Kidney (tissue), 14 donors: ENCODE data around the gene SCN3A. TPM values are rescaled to one million over a fixed set of nuclear protein-coding genes. Genes with fewer than 3 reads are reported as not detected.

Experiments used
- DNase-seq, 5 donors: peaks; one replicate each; pipeline ENCODE4 v3.0.0-alpha.2; 2013 to 2020
- FAIRE-seq: peaks from 2 replicates; lab custom pipeline; 2012; peaks lifted over from hg19 to GRCh38; lab: Jason Lieb, UNC
- H3K27ac ChIP-seq, 2 donors: one replicate each; pipeline ENCODE4 v1.7.0; 2013; ENCODE audit warnings: low read depth in 2 of 2, low read length in 2 of 2, inconsistent platforms in 1 of 2
- H3K27me3 ChIP-seq: one replicate; pipeline ENCODE4 v1.7.1; 2013; ENCODE audit warnings: low read length, inconsistent platforms; ENCODE audit not compliant: control insufficient read depth, insufficient read depth
- H3K36me3 ChIP-seq, 3 donors: one replicate each; pipeline versions ENCODE4 v1.7.0 to v1.7.1; 2013; ENCODE audit warnings: low read length in 3 of 3, control low read depth in 1 of 3, inconsistent platforms in 1 of 3; ENCODE audit not compliant: insufficient read depth in 3 of 3, control insufficient read depth in 2 of 3
- H3K4me1 ChIP-seq, 3 donors: one replicate each; pipeline versions ENCODE4 v1.7.0 to v1.7.1; 2013; ENCODE audit warnings: low read length in 3 of 3, inconsistent platforms in 1 of 3, low read depth in 1 of 3; ENCODE audit not compliant: control insufficient read depth in 2 of 3, insufficient read depth in 2 of 3
- H3K4me3 ChIP-seq, 3 donors: one replicate each; pipeline versions ENCODE4 v1.7.0 to v1.8.1; 2013; ENCODE audit warnings: low read length in 3 of 3, control low read depth in 1 of 3, inconsistent platforms in 1 of 3
- H3K9ac ChIP-seq, 3 donors: one replicate each; pipeline versions ENCODE4 v1.7.0 to v1.7.1; 2013; ENCODE audit warnings: low read length in 3 of 3, control low read depth in 1 of 3, inconsistent platforms in 1 of 3
- H3K9me3 ChIP-seq, 3 donors: one replicate each; pipeline versions ENCODE4 v1.7.0 to v1.7.1; 2013; ENCODE audit warnings: low read length in 3 of 3, control low read depth in 1 of 3, inconsistent platforms in 1 of 3; ENCODE audit not compliant: control insufficient read depth in 2 of 3, insufficient read depth in 1 of 3
- CTCF ChIP-seq: IDR thresholded peaks from 3 replicates; pipeline ENCODE4 v1.5.1; 2012; ENCODE audit warnings: mild to moderate bottlenecking, moderate library complexity, borderline replicate concordance; ENCODE audit not compliant: insufficient read depth; ENCODE audit errors: extremely low read depth
- intact Hi-C: fragments of 100-400 bp; cut with DNase I; formaldehyde crosslinking; loops from one replicate; pipeline ENCODE4 v1.11.1; 2022
- polyA plus RNA-seq: library from polyadenylated mRNA; stranded (reverse); fragments of 350-450 nt; fragmentation: Illumina TruSeq; extraction: RNeasy Lipid Tissue Mini Kit (QIAGEN cat#74804); gene quantifications from one replicate; pipeline ENCODE4 v1.2.3, GENCODE V29; 2014; ENCODE audit warnings: low read depth, low replicate concordance; ENCODE audit not compliant: insufficient read depth
- total RNA-seq: library from RNA; stranded (reverse); fragmentation: NEBNext Ultra II Directional; extraction: Animal tissue kit (Norgen Biotek cat#: 25700); gene quantifications from one replicate; pipeline ENCODE4 v1.2.1, GENCODE V29; 2021
- donor health status: control.
- donor health status: control.
- donor health status: control.
- donor health status: control.
- donor health status: control.
- donor health status: DM: yes; HTN: yes; CAD: no.
- donor health status: Normal renal cell carcinoma (clear cell type).

The SCN3A gene
- total and polyA plus RNA-seq, 2 donors from 2014 or later: 0.11 to 6.3 TPM

- no peaks in the 10 kb centered on the region for H3K27me3 ChIP-seq
- intact Hi-C loops: no loop called here
- no peaks in the 10 kb centered on the region for H3K4me1 ChIP-seq
- H3K27ac ChIP-seq: no peak overlapping the region
- FAIRE-seq: no peak
- no peak overlapping the region for H3K9ac ChIP-seq
- no peaks in the 10 kb centered on the region for H3K36me3 ChIP-seq
- no peak for TF ChIP-seq CTCF
- no peak for DNase-seq
- H3K4me3 ChIP-seq: no peak overlapping the region
- H3K9me3 ChIP-seq: no peaks in the 10 kb centered on the region
These were observed 93.5 kb downstream of the SCN3A start for GRCh38 chr2:165110394-165110793.

- no peak for DNase-seq
- intact Hi-C loops: no loop called here
- H3K36me3 ChIP-seq: no peaks in the 10 kb centered on the region
- no peak overlapping the region for H3K27ac ChIP-seq
- H3K9me3 ChIP-seq: no peaks in the 10 kb centered on the region
- no peaks in the 10 kb centered on the region for H3K27me3 ChIP-seq
- H3K9ac ChIP-seq: no peak overlapping the region
- FAIRE-seq: no peak
- H3K4me1 ChIP-seq: no peaks in the 10 kb centered on the region
- TF ChIP-seq CTCF: no peak
- no peak overlapping the region for H3K4me3 ChIP-seq
These were observed 93.9 kb downstream of the SCN3A start for GRCh38 chr2:165109915-165110314.

- Histone ChIP-seq H3K4me3 (no peak overlapping the region), H3K4me1 (no peaks in the 10 kb centered on the region), H3K36me3 (no peaks in the 10 kb centered on the region), H3K9me3 (no peaks in the 10 kb centered on the region), H3K27me3 (no peaks in the 10 kb centered on the region), H3K9ac (no peak overlapping the region), H3K27ac (no peak overlapping the region)
- no peak for TF ChIP-seq CTCF
- FAIRE-seq (no peak), DNase-seq (no peak)
- intact Hi-C loops: no loop called here
These were observed 97.9 kb downstream of the SCN3A start for GRCh38 chr2:165105926-165106325.
